ENCODE data around the gene ABHD2.

Gene ABHD2

DNA sequence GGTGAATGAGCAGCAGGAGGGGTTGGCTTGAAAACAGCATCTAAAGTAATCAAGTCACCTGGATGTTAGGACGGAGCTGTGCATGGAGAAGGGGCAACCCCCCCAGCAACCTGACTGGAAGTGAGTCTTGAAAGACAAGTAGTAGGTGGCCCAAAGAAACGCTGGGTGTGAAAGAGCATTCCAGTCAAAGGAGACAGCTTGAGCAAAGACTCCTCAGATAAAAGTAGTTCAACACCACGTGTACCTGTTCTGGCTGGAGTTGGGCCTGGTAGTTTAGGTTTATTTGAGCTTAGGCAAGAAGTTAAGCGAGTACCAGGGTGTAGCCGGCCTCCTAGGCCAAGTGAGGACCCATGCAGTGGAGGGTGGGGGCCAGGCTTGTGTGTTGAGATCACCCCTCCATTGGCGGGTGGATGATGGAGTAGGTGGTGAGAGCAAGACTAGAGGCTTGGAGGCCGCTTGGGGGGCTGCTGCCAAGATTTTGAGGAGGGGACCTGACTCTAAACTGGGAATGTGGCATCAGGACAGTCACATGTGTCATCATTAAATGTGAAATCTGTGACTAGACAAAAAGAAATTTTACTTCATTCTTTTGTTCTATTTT lies 61.3 kb downstream of the ABHD2 start:
- TF ChIP-seq, protein P1, sequence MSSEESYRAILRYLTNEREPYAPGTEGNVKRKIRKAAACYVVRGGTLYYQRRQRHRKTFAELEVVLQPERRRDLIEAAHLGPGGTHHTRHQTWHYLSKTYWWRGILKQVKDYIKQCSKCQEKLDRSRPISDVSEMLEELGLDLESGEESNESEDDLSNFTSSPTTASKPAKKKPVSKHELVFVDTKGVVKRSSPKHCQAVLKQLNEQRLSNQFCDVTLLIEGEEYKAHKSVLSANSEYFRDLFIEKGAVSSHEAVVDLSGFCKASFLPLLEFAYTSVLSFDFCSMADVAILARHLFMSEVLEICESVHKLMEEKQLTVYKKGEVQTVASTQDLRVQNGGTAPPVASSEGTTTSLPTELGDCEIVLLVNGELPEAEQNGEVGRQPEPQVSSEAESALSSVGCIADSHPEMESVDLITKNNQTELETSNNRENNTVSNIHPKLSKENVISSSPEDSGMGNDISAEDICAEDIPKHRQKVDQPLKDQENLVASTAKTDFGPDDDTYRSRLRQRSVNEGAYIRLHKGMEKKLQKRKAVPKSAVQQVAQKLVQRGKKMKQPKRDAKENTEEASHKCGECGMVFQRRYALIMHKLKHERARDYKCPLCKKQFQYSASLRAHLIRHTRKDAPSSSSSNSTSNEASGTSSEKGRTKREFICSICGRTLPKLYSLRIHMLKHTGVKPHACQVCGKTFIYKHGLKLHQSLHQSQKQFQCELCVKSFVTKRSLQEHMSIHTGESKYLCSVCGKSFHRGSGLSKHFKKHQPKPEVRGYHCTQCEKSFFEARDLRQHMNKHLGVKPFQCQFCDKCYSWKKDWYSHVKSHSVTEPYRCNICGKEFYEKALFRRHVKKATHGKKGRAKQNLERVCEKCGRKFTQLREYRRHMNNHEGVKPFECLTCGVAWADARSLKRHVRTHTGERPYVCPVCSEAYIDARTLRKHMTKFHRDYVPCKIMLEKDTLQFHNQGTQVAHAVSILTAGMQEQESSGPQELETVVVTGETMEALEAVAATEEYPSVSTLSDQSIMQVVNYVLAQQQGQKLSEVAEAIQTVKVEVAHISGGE (tag by site-specific recombination; conservative IDR thresholded peaks at IDR 0.05; ENCODE audit: low read depth), result no peak
- no peak for TF ChIP-seq ZNF175 (tag by site-specific recombination; IDR thresholded peaks at IDR 0.05)
- TF ChIP-seq, protein P2, sequence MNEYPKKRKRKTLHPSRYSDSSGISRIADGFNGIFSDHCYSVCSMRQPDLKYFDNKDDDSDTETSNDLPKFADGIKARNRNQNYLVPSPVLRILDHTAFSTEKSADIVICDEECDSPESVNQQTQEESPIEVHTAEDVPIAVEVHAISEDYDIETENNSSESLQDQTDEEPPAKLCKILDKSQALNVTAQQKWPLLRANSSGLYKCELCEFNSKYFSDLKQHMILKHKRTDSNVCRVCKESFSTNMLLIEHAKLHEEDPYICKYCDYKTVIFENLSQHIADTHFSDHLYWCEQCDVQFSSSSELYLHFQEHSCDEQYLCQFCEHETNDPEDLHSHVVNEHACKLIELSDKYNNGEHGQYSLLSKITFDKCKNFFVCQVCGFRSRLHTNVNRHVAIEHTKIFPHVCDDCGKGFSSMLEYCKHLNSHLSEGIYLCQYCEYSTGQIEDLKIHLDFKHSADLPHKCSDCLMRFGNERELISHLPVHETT (tag by site-specific recombination; IDR thresholded peaks at IDR 0.05), result no peak
- TF ChIP-seq ZNF560 (tag by site-specific recombination; IDR thresholded peaks at IDR 0.05; ENCODE audit: borderline replicate concordance), result no peak
- no peak for TF ChIP-seq ZNF214 (tag by site-specific recombination; IDR thresholded peaks at IDR 0.05; ENCODE audit: borderline replicate concordance)
- no peak for TF ChIP-seq ZNF202 (tag by site-specific recombination; IDR thresholded peaks at IDR 0.05; ENCODE audit: borderline replicate concordance)
- TF ChIP-seq ZNF16 (tag by site-specific recombination; IDR thresholded peaks at IDR 0.05; ENCODE audit: low read depth), result no peak
- TF ChIP-seq, protein P3, sequence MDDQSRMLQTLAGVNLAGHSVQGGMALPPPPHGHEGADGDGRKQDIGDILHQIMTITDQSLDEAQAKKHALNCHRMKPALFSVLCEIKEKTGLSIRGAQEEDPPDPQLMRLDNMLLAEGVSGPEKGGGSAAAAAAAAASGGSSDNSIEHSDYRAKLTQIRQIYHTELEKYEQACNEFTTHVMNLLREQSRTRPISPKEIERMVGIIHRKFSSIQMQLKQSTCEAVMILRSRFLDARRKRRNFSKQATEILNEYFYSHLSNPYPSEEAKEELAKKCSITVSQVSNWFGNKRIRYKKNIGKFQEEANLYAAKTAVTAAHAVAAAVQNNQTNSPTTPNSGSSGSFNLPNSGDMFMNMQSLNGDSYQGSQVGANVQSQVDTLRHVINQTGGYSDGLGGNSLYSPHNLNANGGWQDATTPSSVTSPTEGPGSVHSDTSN (CRISPR knock-in tag; IDR thresholded peaks at IDR 0.05), result no peak
- Histone ChIP-seq H3K27ac (ENCODE audit: extremely low read depth, low read depth, low read length) (no peak overlapping the region), H3K9me3 (ENCODE audit: control insufficient read depth, insufficient read depth, low read depth, low read length) (no peaks in the 10 kb centered on the region), H3K4me1 (ENCODE audit: control insufficient read depth, insufficient read depth, low read length) (no peaks in the 10 kb centered on the region; the same call in 1 of the 2 replicates), H3K4me3 (ENCODE audit: low read depth, low read length) (no peak overlapping the region), H3K36me3 (ENCODE audit: control insufficient read depth in 2 of 2, insufficient read depth in 1 of 2, low read length in 2 of 2) (peaks cover 21 to 23% of the 10 kb centered on the region in 2 experiments)
- ChIA-PET CTCF (interaction anchor here (0.8 to 2.6 kb wide), 8 partner anchors 9 to 92 kb away, joined by 3 to 20 read pairs (median 10); no protein-coding TSS in a partner anchor), POLR2A (no interaction called here)

DNA sequence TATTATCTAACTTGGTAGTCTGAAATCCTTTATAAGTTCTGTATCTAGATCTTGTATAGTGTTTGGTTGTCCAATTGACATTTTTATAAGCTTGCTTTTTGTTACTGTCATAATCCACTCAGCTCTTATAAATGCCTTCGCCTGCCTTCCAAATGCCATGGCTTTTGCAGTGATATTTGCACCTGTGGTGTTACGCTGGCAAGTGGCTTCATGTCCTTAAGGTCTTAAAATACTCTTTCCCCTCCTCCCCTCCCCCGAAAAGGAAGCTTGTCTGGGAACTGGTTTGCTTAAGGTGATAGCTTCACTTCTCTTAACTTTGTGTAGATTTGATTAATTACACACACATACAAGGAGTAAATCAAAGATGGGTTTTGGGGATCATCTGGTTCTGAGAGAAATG lies 62.0 kb downstream of the ABHD2 start:
- CTCF ChIA-PET, result interaction anchor here (0.6 to 2.6 kb wide), 10 partner anchors 9 to 323 kb away, joined by 3 to 20 read pairs (median 8); no protein-coding TSS in a partner anchor
- Histone ChIP-seq H3K4me1 (ENCODE audit: control insufficient read depth, insufficient read depth, low read length) (no peaks in the 10 kb centered on the region; the same call in 1 of the 2 replicates), H3K9me3 (ENCODE audit: control insufficient read depth, insufficient read depth, low read depth, low read length) (no peaks in the 10 kb centered on the region), H3K27ac (ENCODE audit: extremely low read depth, low read depth, low read length) (no peak overlapping the region), H3K4me3 (ENCODE audit: low read depth, low read length) (no peak overlapping the region), H3K36me3 (ENCODE audit: control insufficient read depth in 2 of 2, insufficient read depth in 1 of 2, low read length in 2 of 2) (peaks cover 26 to 29% of the 10 kb centered on the region in 2 experiments)
- TF ChIP-seq ZNF660 (tag by site-specific recombination; IDR thresholded peaks at IDR 0.05), result no peak
- TF ChIP-seq ZNF426 (tag by site-specific recombination; IDR thresholded peaks at IDR 0.05), result no peak
- no peak for TF ChIP-seq ZNF624 (tag by site-specific recombination; IDR thresholded peaks at IDR 0.05)
- no peak for TF ChIP-seq KLF16 (tag by site-specific recombination; IDR thresholded peaks at IDR 0.05)
- TF ChIP-seq, protein P4, sequence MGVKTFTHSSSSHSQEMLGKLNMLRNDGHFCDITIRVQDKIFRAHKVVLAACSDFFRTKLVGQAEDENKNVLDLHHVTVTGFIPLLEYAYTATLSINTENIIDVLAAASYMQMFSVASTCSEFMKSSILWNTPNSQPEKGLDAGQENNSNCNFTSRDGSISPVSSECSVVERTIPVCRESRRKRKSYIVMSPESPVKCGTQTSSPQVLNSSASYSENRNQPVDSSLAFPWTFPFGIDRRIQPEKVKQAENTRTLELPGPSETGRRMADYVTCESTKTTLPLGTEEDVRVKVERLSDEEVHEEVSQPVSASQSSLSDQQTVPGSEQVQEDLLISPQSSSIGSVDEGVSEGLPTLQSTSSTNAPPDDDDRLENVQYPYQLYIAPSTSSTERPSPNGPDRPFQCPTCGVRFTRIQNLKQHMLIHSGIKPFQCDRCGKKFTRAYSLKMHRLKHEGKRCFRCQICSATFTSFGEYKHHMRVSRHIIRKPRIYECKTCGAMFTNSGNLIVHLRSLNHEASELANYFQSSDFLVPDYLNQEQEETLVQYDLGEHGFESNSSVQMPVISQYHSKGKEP (tag by site-specific recombination; IDR thresholded peaks at IDR 0.05), result no peak
- TF ChIP-seq, protein P5, sequence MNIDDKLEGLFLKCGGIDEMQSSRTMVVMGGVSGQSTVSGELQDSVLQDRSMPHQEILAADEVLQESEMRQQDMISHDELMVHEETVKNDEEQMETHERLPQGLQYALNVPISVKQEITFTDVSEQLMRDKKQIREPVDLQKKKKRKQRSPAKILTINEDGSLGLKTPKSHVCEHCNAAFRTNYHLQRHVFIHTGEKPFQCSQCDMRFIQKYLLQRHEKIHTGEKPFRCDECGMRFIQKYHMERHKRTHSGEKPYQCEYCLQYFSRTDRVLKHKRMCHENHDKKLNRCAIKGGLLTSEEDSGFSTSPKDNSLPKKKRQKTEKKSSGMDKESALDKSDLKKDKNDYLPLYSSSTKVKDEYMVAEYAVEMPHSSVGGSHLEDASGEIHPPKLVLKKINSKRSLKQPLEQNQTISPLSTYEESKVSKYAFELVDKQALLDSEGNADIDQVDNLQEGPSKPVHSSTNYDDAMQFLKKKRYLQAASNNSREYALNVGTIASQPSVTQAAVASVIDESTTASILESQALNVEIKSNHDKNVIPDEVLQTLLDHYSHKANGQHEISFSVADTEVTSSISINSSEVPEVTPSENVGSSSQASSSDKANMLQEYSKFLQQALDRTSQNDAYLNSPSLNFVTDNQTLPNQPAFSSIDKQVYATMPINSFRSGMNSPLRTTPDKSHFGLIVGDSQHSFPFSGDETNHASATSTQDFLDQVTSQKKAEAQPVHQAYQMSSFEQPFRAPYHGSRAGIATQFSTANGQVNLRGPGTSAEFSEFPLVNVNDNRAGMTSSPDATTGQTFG (tag by site-specific recombination; IDR thresholded peaks at IDR 0.05; ENCODE audit: borderline replicate concordance), result no peak
- no peak for TF ChIP-seq ZNF423 (tag by site-specific recombination; IDR thresholded peaks at IDR 0.05)
- TF ChIP-seq, protein P6, sequence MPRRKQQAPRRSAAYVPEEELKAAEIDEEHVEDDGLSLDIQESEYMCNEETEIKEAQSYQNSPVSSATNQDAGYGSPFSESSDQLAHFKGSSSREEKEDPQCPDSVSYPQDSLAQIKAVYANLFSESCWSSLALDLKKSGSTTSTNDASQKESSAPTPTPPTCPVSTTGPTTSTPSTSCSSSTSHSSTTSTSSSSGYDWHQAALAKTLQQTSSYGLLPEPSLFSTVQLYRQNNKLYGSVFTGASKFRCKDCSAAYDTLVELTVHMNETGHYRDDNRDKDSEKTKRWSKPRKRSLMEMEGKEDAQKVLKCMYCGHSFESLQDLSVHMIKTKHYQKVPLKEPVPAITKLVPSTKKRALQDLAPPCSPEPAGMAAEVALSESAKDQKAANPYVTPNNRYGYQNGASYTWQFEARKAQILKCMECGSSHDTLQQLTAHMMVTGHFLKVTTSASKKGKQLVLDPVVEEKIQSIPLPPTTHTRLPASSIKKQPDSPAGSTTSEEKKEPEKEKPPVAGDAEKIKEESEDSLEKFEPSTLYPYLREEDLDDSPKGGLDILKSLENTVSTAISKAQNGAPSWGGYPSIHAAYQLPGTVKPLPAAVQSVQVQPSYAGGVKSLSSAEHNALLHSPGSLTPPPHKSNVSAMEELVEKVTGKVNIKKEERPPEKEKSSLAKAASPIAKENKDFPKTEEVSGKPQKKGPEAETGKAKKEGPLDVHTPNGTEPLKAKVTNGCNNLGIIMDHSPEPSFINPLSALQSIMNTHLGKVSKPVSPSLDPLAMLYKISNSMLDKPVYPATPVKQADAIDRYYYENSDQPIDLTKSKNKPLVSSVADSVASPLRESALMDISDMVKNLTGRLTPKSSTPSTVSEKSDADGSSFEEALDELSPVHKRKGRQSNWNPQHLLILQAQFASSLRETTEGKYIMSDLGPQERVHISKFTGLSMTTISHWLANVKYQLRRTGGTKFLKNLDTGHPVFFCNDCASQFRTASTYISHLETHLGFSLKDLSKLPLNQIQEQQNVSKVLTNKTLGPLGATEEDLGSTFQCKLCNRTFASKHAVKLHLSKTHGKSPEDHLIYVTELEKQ (tag by site-specific recombination; IDR thresholded peaks at IDR 0.05; ENCODE audit: borderline replicate concordance), result no peak
- no peak for TF ChIP-seq ZNF658 (tag by site-specific recombination; IDR thresholded peaks at IDR 0.05)
- POLR2A ChIA-PET, result no interaction called here

All from HEK293 (cell line).